ENCODE measurements around the gene AMBRA1.

The AMBRA1 gene

GRCh38 chr11:46593550-46594373 is at the start of gene AMBRA1:
Gene AMBRA1, minus strand, starts transcription at chr11:46594023. Its CDS starts 45,643 bp downstream, at chr11:46548380.
- H3K27me3 ChIP-seq (ENCODE audit: insufficient read depth, low read depth): no peaks in the 10 kb centered on the region
- H4K20me1 ChIP-seq (ENCODE audit: insufficient read depth): no peaks in the 10 kb centered on the region
- no peak within 1 kb of the TSS for H3K4me3 ChIP-seq (IDR thresholded peaks at IDR 0.05; ENCODE audit: insufficient read depth, low read depth, low read length)
- H3K4me2 ChIP-seq: peak within 1 kb of the TSS; percentile 42
- peak within 1 kb of the TSS; percentile 74 for H3K9ac ChIP-seq
- TF ChIP-seq CTCF (conservative IDR thresholded peaks at IDR 0.05; ENCODE audit: low read depth, low read length): no peak
- peaks cover 21% of the 10 kb centered on the region for H3K4me1 ChIP-seq (ENCODE audit: low read depth, poor library complexity, severe bottlenecking)
- peaks cover 49% of the 10 kb centered on the region for H3K79me2 ChIP-seq (ENCODE audit: insufficient read depth, low read depth)
- no peaks in the 10 kb centered on the region for H3K36me3 ChIP-seq (ENCODE audit: insufficient read depth)
- H2AFZ ChIP-seq (ENCODE audit: low read depth): peak within 1 kb of the TSS; percentile 89
- H3K27ac ChIP-seq: peak within 1 kb of the TSS; percentile 51

GRCh38 chr11:46643531-46643930 is 49.7 kb upstream of the AMBRA1 start:
- no peak for TF ChIP-seq CTCF (conservative IDR thresholded peaks at IDR 0.05; ENCODE audit: low read depth, low read length)

GRCh38 chr11:46642627-46643335 is 49.0 kb upstream of the AMBRA1 start:
- Histone ChIP-seq H2AFZ (ENCODE audit: low read depth) (no peak overlapping the region), H3K4me1 (ENCODE audit: low read depth, poor library complexity, severe bottlenecking) (peaks cover 8% of the 10 kb centered on the region), H3K27me3 (ENCODE audit: insufficient read depth, low read depth) (no peaks in the 10 kb centered on the region), H4K20me1 (ENCODE audit: insufficient read depth) (no peaks in the 10 kb centered on the region), H3K27ac (no peak overlapping the region), H3K36me3 (ENCODE audit: insufficient read depth) (no peaks in the 10 kb centered on the region), H3K4me3 (IDR thresholded peaks at IDR 0.05; ENCODE audit: insufficient read depth, low read depth, low read length) (no peak overlapping the region), H3K4me2 (no peak overlapping the region), H3K79me2 (ENCODE audit: insufficient read depth, low read depth) (no peaks in the 10 kb centered on the region), H3K9ac (no peak overlapping the region)
- TF ChIP-seq CTCF (conservative IDR thresholded peaks at IDR 0.05; ENCODE audit: low read depth, low read length): no peak

More at GRCh38 chr11:46643531-46643930, 49.7 kb upstream of the AMBRA1 start:
- H3K27me3 ChIP-seq (ENCODE audit: insufficient read depth, low read depth): no peaks in the 10 kb centered on the region
- no peaks in the 10 kb centered on the region for H3K79me2 ChIP-seq (ENCODE audit: insufficient read depth, low read depth)
- H3K4me1 ChIP-seq (ENCODE audit: low read depth, poor library complexity, severe bottlenecking): peaks cover 8% of the 10 kb centered on the region
- H3K27ac ChIP-seq: no peak overlapping the region
- H4K20me1 ChIP-seq (ENCODE audit: insufficient read depth): no peaks in the 10 kb centered on the region
- no peak overlapping the region for H2AFZ ChIP-seq (ENCODE audit: low read depth)
- no peak overlapping the region for H3K4me3 ChIP-seq (IDR thresholded peaks at IDR 0.05; ENCODE audit: insufficient read depth, low read depth, low read length)
- H3K4me2 ChIP-seq: no peak overlapping the region
- no peaks in the 10 kb centered on the region for H3K36me3 ChIP-seq (ENCODE audit: insufficient read depth)
- H3K9ac ChIP-seq: no peak overlapping the region

- H3K4me3 ChIP-seq (IDR thresholded peaks at IDR 0.05; ENCODE audit: insufficient read depth, low read depth, low read length): no peak overlapping the region
- no peak overlapping the region for H3K9ac ChIP-seq
- H3K27me3 ChIP-seq (ENCODE audit: insufficient read depth, low read depth): no peaks in the 10 kb centered on the region
- H3K4me2 ChIP-seq: no peak overlapping the region
- H4K20me1 ChIP-seq (ENCODE audit: insufficient read depth): no peaks in the 10 kb centered on the region
- no peak for TF ChIP-seq CTCF (conservative IDR thresholded peaks at IDR 0.05; ENCODE audit: low read depth, low read length)
- H3K36me3 ChIP-seq (ENCODE audit: insufficient read depth): no peaks in the 10 kb centered on the region
- no peak overlapping the region for H2AFZ ChIP-seq (ENCODE audit: low read depth)
- peaks cover 8% of the 10 kb centered on the region for H3K4me1 ChIP-seq (ENCODE audit: low read depth, poor library complexity, severe bottlenecking)
- no peaks in the 10 kb centered on the region for H3K79me2 ChIP-seq (ENCODE audit: insufficient read depth, low read depth)
- H3K27ac ChIP-seq: no peak overlapping the region
Measured at GRCh38 chr11:46641639-46642038, 47.8 kb upstream of the AMBRA1 start.

Measured in KMS-11 (cell line).